Esophagus squamous epithelium (tissue), 5 donors: ENCODE data around the gene HEATR1. TPM values are rescaled to one million over a fixed set of nuclear protein-coding genes. Genes with fewer than 3 reads are reported as not detected.
A peak's percentile ranks its signal among the peaks of the same experiment; 100 is the strongest.
"Not testable (repeated sequence)": the region's sequence is repeated elsewhere in the genome, so short reads cannot be mapped to it uniquely, and the experiment has no call there.

Experiments used
- DNase-seq: peaks from one replicate; lab custom pipeline; 2025; lab: John Stamatoyannopoulos, UW
- H3K27ac ChIP-seq, 4 donors: fragments of 200-600 bp; sonication (generic); one replicate each; pipeline ENCODE4 v1.5.1; 2016 to 2019; ENCODE audit warnings: mild to moderate bottlenecking in 1 of 4
- H3K27me3 ChIP-seq, 4 donors: fragments of 200-600 bp; sonication (generic); 1 replicate in 3 of 4; 2 replicates in 1 of 4; pipeline versions ENCODE4 v1.5.1 to v1.6.0; 2017 to 2021; ENCODE audit warnings: antibody characterized with exemption in 1 of 4
- H3K36me3 ChIP-seq, 3 donors: fragments of 200-600 bp; sonication (generic); one replicate each; pipeline ENCODE4 v1.5.1; 2016 to 2019
- H3K4me1 ChIP-seq, 3 donors: fragments of 200-600 bp; sonication (generic); one replicate each; pipeline ENCODE4 v1.5.1; 2017 to 2019
- H3K4me3 ChIP-seq, 4 donors: fragments of 200-600 bp; sonication (generic); 1 replicate in 3 of 4; 2 replicates in 1 of 4; pipeline ENCODE4 v1.5.1; 2016 to 2019; ENCODE audit warnings: mild to moderate bottlenecking in 2 of 4, moderate library complexity in 1 of 4
- H3K9me3 ChIP-seq, 3 donors: fragments of 200-600 bp; sonication (generic); one replicate each; pipeline ENCODE4 v1.5.1; 2016 to 2019
- POLR2A ChIP-seq, 4 donors: fragments of 450-650 bp; IDR thresholded peaks; one replicate each; pipeline ENCODE4 v1.6.1; 2017; ENCODE audit warnings: antibody characterized with exemption in 4 of 4, mild to moderate bottlenecking in 4 of 4, moderate library complexity in 3 of 4
- WGBS, 2 donors: methylation state at CpG; one replicate each; pipeline ENCODE4 v1.1.5; 2018; 5-methylcytosine and 5-hydroxymethylcytosine counted together
- intact Hi-C: fragments of 100-400 bp; cut with DNase I; formaldehyde crosslinking; loops from one replicate; pipeline ENCODE4 v1.15.0; 2022
- total RNA-seq, 4 donors: library from RNA; depleted of rRNA; stranded (reverse); fragments of >200 nt; gene quantifications; one replicate each; pipeline ENCODE4 v1.1.0, GENCODE V29; 2016
- TF ChIP-seq, protein P1 (sequence below), 6 experiments: fragments of 450-650 bp in 4 of 6; fragments of 200-600 bp in 2 of 6; sonication (generic) in 2 of 6; IDR thresholded peaks; one replicate each; pipeline ENCODE4 v1.5.1; 2016 to 2019; ENCODE audit warnings: antibody characterized with exemption in 6 of 6, mild to moderate bottlenecking in 4 of 6, moderate library complexity in 4 of 6
- donor health status: DM: yes; HTN: yes; CAD: no.

Gene HEATR1
- total RNA-seq, 4 donors from 2014 or later = 12.4 to 38.9 (median 23.9) TPM

DNA sequence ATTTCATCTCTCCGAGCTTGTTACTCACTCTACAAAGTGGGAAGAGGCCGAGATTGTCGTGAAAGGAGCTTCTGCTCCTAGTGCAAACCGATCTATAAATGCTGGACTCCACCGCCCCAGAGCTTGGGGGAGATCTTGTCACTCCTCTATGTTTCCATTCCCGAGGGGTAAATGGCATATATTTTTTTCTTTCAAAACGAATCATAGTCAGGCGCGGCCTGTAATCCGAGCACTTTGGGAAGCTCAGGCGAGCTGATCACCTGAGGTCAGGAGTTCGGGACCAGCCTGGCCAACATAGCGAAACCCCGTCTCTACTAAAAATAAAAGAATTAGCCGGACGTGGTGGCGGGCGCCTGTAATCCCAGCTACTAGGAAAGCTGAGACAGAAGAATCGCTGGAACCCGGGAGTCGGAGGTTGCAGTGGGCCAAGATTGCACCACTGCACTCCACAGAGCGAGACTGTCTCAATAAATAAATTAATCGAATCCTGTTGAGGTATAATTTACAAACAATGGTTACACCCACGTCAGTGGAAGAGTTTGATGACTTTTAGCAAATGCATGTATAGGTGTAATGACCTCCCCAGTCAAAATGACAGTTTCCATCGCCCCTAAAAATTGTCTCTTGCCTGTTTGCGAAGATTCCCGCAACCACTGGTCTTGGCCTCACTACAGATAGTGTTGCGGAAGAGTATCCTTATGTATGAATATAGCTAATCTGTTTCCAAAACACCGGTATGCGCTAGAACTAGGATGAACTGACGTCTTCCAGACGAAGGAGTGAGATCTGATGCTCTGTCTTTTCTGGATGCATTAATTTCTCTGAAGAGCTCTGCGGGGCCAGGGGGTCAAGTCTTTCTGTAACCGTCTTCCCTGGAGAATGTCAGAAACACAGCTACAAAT, 840 bp upstream of the HEATR1 start:
- 70 to 73% methylated on average over 28 to 30 of the region's 34 CpGs for WGBS, 2 donors
- peaks cover 0 to 27% (median 11%) of the 10 kb centered on the region in 3 donors for H3K4me1 ChIP-seq
- intact Hi-C loops = no loop called here
- TF ChIP-seq POLR2A (IDR thresholded peaks at IDR 0.05) = no peak
- TF ChIP-seq, protein P1, sequence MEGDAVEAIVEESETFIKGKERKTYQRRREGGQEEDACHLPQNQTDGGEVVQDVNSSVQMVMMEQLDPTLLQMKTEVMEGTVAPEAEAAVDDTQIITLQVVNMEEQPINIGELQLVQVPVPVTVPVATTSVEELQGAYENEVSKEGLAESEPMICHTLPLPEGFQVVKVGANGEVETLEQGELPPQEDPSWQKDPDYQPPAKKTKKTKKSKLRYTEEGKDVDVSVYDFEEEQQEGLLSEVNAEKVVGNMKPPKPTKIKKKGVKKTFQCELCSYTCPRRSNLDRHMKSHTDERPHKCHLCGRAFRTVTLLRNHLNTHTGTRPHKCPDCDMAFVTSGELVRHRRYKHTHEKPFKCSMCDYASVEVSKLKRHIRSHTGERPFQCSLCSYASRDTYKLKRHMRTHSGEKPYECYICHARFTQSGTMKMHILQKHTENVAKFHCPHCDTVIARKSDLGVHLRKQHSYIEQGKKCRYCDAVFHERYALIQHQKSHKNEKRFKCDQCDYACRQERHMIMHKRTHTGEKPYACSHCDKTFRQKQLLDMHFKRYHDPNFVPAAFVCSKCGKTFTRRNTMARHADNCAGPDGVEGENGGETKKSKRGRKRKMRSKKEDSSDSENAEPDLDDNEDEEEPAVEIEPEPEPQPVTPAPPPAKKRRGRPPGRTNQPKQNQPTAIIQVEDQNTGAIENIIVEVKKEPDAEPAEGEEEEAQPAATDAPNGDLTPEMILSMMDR (IDR thresholded peaks at IDR 0.05) = no peak
- peak overlapping the region; percentile 79 to 93 (median 84) for H3K27ac ChIP-seq
- DNase-seq = no peak
- H3K9me3 ChIP-seq = no peaks in the 10 kb centered on the region
- H3K36me3 ChIP-seq = peaks cover 0 to 25% (median 0%) of the 10 kb centered on the region in 3 donors
- H3K27me3 ChIP-seq = peaks cover 0 to 23% (median 0%) of the 10 kb centered on the region in 4 donors
- peak overlapping the region; percentile 58 to 86 (median 76) for H3K4me3 ChIP-seq

DNA sequence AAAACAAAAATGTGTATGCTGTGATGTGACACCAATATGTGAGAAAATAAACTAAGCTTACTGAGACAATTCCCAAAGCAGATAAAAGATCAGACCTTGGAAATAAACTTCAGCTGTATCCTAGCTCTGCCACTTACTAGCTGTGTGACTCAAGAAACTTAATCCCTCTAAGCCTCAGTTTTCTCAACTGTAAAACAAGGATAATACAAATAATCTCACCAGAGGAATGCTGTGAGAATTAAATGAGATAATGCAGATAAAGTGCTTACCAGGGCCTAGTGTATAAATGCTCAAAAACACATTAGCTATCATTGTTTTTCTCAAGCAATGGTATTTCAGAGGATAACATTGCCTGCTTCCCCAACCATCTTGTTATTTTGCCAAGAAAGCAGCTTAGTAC, 2.1 kb downstream of the HEATR1 start:
- Histone ChIP-seq H3K27me3 (no peaks in the 10 kb centered on the region), H3K9me3 (no peaks in the 10 kb centered on the region), H3K36me3 (peaks cover 0 to 54% (median 0%) of the 10 kb centered on the region in 3 donors), H3K27ac (no peak overlapping the region), H3K4me3 (no peak overlapping the region), H3K4me1 (peaks cover 0 to 27% (median 11%) of the 10 kb centered on the region in 3 donors)
- no peak for TF ChIP-seq POLR2A (IDR thresholded peaks at IDR 0.05)
- TF ChIP-seq, protein P1 (IDR thresholded peaks at IDR 0.05) = no peak
- DNase-seq = no peak
- intact Hi-C loops = no loop called here

DNA sequence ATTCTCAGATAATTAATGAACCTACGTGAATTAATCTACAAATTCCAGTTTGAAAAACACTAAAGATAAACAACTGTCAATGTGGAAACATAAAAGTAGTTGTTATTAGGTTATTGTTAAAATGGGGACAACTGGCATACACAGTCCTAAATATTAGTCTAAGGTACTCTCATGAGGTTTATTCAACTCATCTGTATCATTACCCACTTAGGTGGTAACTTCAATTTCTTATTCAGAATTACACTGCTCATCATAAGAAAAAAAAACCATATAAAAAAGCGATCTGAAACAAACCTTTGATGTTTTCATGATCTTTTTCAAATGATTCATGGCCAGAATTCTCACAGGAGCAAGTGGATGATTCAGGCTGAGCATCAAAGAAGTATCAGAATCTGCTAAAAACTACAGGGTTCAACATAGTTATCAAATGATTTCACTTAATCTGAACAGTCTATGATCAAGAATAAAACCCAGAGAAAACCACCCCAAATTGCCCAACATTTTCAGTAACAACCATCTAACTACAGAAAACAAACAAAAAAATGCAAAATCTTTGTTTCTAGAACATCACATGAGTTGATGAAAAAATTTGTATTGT, 13.7 kb downstream of the HEATR1 start:
- 89 to 96% methylated on average over 2 of the region's 2 CpGs for WGBS, 2 donors
- no peaks in the 10 kb centered on the region for H3K27me3 ChIP-seq
- DNase-seq = no peak
- no peak overlapping the region for H3K27ac ChIP-seq
- H3K9me3 ChIP-seq = no peaks in the 10 kb centered on the region
- no peak overlapping the region for H3K4me3 ChIP-seq
- intact Hi-C loops = no loop called here
- H3K36me3 ChIP-seq = peaks cover 0 to 98% (median 21%) of the 10 kb centered on the region in 3 donors
- H3K4me1 ChIP-seq = no peaks in the 10 kb centered on the region
- no peak for TF ChIP-seq POLR2A (IDR thresholded peaks at IDR 0.05)
- TF ChIP-seq, protein P1 (IDR thresholded peaks at IDR 0.05) = no peak

DNA sequence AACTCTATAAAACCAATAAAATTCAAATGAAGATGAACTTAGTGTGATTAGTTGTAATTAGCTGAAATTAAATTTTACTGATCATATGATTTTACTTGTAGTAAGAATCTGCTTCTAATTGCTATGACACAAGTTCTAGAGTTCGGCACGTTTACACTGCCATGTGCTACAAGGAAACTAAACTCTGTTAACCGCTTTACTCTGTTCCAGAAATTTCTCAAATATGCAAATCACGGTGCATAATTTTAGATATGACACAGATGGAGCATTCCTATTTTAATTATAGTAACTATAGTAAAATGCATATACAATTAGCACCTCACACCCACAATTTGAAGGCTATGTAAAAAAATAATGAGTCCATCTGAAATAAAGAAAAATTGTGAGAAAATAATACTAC, 14.8 kb downstream of the HEATR1 start:
- H3K36me3 ChIP-seq = peaks cover 0 to 98% (median 23%) of the 10 kb centered on the region in 3 donors
- H3K4me1 ChIP-seq = no peaks in the 10 kb centered on the region
- no peaks in the 10 kb centered on the region for H3K27me3 ChIP-seq
- no peak for DNase-seq
- no peaks in the 10 kb centered on the region for H3K9me3 ChIP-seq
- TF ChIP-seq, protein P1 (IDR thresholded peaks at IDR 0.05) = no peak
- TF ChIP-seq POLR2A (IDR thresholded peaks at IDR 0.05) = no peak
- WGBS, 2 donors = 86 to 89% methylated on average over 4 of the region's 4 CpGs
- intact Hi-C loops = no loop called here
- no peak overlapping the region for H3K27ac ChIP-seq
- no peak overlapping the region for H3K4me3 ChIP-seq

DNA sequence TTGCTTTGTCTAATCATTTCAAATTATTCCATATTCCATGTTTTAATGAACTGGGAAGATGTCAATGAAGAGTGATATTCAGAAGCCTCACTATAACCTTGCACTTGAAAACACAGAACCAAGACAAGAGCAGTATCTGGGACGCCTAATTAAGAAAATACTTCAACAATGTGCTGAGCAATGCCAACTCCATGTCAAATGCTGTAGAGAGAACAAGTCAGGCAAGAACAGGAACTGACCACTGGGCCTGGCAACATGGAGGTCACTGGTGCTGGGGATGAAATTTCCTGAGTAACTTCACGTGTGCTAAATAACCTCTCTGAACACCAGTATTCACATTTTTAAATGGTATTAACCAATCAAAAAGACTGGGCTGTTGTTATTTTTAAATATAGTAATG, 22.8 kb downstream of the HEATR1 start:
- Histone ChIP-seq H3K27me3 (no peaks in the 10 kb centered on the region), H3K4me1 (no peaks in the 10 kb centered on the region), H3K4me3 (no peak overlapping the region), H3K9me3 (no peaks in the 10 kb centered on the region), H3K36me3 (peaks cover 6 to 100% (median 20%) of the 10 kb centered on the region in 3 donors), H3K27ac (no peak overlapping the region)
- 85 to 86% methylated on average over 2 of the region's 2 CpGs for WGBS, 2 donors
- no peak for TF ChIP-seq POLR2A (IDR thresholded peaks at IDR 0.05)
- TF ChIP-seq, protein P1 (IDR thresholded peaks at IDR 0.05) = no peak
- DNase-seq = no peak
- intact Hi-C loops = no loop called here

DNA sequence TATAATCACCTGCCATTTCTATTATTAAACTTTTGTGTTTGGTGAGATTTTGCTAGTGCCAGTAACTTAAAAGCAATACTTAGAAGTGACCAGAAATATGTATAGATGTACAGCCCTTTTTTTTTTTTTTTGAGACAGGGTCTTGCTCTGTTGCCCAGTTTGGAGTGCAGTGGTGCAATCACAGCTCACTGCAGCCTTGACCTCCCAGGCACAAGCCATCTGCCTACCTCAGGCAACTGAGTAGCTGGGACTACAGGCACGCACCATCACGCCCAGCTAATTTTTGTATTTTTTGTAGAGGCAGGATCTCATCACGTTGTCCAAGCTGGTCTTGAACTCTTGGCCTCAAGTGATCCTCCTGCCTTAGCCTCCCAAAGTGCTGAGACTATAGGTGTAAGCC, 23.9 kb downstream of the HEATR1 start:
- WGBS, 2 donors = 87 to 91% methylated on average over 3 of the region's 3 CpGs
- H3K27me3 ChIP-seq, intact Hi-C loops, DNase-seq, H3K4me1 ChIP-seq, H3K4me3 ChIP-seq, H3K27ac ChIP-seq, H3K9me3 ChIP-seq: not testable (repeated sequence)
- peaks cover 6 to 100% (median 16%) of the 10 kb centered on the region in 3 donors for H3K36me3 ChIP-seq
